Measurements from ENCODE around the gene GEN1.

Gene GEN1

DNA sequence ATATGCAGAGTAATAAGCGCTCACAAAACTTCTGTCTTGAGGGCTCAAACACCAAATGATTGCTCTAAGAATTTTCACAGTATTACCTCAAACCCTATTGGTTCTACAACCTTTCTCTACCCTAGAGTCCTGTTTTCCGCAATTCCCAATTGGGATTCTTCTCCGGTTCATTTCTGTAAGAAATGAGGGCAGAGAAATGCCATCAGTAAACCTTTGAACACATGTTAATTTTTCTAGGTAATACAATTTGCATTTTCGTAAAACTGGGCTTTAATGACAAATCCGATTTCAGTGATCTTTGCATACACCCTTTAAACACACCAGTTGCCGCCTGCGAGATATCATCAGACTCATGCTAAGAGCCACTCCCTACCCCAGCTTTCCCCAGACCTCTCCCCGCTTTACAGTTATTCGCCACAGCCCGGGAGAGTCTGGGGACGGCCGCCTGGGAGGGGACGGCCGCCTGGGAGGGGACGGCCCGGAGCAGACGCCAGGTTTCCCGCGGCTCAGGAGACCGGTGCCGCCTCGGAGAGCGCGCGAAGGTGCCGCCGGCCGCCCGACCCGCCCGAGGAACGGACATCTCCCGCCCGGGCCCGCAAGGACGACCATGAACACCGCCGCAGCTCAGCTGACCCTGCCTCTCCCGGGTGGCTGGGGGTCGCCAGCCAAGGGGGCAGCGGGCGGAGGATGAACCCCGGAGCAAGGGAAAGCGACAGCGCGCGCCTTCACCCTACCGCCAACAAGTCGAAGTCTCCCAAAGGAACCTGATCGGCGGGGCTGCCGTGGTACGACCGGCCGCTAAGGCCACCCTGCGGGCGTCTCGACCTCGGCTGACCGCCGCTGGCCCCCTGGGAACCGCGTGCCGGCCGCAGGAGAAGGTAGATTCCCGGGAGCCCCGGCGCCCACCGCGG lies 791 bp upstream of the GEN1 start:
- DNase-seq = peak; percentile 48

DNA sequence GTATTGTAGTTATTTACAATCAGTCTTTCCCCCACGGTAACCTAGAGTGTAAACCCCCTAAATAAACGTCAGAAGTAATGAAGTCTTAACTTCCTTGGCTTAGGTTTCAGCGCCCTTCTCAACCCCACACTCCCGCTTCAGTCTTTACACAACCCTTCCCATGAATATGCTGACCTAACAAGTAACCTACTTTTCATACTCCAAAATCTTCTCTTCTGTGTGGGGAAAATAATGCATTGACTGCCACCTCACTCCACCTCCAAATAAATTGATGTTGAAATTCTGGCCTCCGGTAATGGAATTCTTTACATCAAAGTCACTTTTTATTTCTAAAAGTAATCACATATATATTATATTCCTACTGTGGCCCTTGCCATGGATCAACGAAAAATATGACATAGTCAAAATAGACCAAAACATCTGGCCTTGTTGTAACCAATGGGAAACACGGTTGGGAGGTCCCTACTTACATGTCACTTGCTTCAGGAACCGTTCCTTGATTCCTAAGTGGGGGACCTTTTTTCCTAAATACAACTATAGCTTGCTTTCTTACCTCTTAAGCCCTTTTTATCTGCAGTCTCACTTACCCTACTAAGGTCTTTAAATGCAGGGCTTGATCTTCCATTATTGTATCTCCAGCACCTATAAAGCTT lies 961 bp downstream of the GEN1 start:
- DNase-seq = no peak

DNA sequence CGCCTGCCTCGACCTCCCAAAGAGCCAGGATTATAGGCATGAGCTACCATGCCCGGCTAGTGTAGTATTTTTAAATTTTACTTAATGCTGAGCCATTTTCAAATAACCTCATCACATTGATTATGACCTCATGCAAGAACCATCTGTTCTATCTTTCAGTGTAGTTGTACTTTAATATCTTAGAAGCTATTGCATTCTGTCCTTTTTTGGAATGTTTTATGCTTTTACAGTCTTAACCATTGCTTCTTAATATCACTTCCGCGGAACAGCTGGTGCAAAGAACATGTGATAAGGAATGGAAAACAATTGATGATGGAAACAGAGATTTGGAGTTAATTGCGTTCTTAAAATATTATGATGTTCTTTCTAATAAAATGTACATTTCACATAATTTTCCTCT lies 2.7 kb downstream of the GEN1 start:
- DNase-seq = no peak

DNA sequence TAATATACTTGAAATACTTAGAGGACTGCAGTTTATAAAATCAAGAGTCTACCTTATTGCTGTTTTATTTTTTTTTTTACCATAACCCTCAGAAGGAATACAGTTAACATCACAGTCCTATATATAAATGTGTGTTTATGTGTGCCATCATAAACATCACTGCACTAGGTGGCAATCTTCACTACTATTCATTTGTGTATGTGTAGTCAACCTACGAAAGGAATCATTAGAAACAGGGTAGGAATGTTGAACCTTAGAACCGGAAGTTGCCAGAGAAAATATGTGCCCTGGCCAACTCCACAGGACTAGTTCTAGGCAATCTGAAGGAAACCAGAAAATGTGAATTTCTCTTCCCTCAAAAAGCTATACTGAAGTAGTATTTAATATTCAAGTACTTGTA lies 3.4 kb downstream of the GEN1 start:
- DNase-seq = no peak

DNA sequence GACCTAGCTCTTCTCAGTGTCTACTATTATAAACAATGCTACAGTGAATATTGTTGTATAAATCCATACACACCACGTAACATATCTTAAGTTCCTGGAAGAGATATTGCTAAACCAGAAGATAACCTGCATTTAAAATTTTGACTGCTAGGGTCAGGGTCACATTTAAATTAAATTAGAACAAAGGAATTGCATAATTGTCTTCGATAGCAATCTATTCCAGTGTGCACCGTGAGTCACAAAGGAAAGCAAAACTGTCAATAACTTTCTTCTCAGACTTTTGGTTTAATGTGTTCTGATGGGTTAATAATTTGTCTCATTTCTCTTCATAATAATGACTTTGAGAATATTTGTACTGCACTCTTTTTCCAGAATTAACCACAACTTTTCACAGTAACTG lies 4.2 kb downstream of the GEN1 start:
- DNase-seq = no peak

DNA sequence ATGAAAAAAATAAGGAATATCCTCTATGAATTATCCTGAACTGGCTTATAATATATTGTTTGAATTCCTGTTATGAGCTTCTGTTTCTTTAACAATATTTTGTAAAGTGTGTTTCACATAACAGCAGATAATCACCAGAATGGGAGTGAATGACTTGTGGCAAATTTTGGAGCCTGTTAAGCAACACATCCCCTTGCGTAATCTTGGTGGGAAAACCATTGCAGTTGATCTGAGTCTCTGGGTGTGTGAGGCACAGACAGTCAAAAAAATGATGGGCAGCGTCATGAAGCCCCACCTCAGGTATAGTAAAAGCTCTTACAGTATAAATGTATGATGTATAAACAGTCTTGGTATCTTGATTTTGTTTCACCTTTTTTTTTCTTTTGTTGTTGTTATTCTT lies 5.9 kb downstream of the GEN1 start:
- DNase-seq = no peak

DNA sequence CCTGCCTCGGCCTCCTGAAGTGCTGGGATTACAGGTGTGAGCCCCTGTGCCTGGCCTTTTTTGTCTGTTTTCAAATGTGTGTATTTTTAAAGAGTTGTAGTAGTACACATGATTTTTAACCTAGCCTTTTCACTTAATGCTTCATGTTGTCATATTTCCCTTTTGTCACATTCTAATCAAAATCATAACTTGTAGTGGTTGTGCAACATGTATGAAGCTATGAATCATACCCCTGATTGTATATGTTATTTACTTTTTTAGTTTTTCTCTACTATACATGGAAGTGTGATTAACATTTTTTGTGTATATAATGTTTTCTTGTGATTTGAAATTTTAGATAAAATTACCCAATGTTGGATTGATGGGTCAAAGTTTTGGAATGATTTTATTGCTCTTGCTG lies 8.5 kb downstream of the GEN1 start:
- DNase-seq = no peak

DNA sequence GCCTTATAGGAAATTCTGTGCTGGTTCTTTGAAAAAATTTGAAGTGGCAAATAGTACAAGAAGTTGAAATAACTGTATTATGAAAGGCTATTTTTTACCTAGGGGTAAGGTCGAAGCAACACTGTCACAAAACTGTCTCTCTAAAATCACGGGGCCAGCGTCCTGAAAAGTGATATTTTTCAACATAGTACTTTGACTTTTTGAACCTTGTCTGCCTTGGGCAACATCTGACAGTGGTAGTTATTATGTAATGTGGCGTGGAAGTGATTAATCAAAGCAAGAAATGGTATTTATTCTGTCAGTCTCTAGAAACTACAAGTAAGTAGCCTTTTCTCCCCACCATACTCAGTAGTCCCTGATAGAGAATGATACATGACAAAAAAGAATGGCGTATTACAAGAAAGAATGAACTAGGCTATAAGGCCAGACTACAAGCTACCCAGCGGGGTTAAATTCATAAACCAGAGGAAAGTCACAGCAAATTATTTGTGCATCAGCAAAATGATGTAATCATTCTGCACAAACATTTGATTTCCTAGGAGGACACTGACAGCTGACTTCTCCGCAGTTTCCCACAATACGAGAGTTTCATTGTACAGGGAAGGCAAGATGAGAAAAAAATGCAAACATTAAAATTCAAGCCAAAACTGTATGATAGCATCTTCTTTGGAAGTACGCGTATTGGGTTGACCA lies 9.8 kb downstream of the GEN1 start:
- DNase-seq = no peak

DNA sequence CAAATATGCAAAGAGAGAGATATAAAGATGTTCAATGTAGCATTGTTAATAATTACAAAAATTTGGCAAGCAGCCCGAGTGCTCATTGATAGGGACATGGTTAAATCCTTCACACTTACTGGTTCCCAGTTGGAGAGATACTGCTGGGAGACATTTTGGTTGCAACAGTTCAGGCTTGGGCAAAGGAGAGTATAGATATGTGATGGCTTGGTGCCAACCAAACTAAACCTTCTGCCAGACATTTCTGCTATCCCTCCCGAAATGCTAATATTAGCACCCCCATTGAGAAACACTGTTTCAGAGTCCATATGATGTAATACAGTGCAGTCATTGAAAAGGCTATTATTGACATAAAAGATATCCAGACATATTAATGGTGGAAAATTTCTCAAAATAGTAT lies 11.5 kb downstream of the GEN1 start:
- DNase-seq = no peak

DNA sequence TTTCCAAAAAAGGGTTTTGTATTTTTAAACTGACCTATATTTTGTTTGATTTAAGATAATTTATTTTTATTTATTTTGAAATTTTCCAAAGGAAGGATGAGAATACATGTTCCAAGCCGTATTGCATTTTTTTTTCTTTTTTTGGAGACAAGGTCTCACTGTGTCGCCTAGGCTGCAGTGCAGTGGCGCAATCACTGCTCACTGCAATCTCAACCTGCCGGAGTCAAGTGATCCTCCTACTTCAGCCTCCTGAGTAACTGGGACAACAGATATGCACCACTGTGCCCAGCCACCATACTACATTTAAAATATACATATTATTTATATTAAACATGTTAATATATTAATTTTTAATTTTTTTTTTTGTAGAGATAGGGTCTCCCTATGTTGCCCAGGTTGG lies 15.0 kb downstream of the GEN1 start:
- no peak for DNase-seq

DNA sequence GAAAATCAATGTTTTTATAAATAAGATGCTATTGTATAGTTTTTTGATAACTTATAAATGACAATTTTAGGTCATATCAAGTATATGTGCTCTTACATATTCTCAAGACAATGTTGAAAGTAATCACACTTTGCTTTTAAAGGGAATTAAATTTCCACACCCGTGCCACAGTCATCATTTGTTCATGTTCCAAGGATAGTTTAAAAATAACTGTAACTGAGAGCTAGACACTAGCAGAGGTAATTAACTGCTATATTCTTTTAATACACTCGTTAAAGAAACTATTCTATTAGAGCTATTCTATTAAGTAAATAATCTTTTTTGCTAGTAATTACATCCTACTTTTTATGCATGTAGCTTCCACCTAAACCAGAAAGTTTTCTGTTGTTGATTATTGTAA lies 18.0 kb downstream of the GEN1 start:
- no peak for DNase-seq

DNA sequence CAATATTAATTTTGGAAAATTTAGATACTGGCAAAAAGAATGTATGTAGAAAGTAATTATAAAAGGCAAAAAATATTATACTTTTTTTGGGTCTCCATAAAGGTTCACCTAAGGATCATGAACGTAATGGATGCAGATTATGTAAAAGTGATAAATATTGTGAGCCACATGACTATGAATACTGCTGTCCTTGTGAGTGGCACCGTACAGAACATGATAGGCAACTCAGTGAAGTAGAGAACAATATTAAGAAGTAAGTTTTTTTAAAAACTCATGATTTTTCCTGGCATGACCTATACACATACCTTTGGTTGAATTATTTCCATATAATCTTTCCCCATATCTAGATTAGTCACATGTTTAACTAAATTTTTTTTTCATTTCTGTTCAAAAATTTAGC lies 18.6 kb downstream of the GEN1 start:
- no peak for DNase-seq

DNA sequence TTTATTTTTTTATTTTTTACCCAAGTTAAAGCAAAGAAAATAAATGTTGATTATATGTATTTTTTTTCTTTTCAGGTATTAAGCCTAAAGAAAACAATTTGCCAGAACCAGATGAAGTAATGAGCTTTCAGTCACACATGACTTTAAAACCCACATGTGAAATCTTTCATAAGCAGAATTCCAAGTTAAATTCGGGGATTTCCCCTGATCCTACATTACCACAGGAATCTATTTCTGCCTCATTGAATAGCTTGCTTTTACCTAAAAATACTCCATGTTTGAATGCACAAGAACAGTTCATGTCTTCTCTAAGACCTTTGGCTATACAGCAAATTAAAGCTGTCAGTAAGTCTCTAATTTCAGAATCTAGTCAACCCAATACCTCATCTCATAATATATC lies 26.6 kb downstream of the GEN1 start:
- no peak for DNase-seq

DNA sequence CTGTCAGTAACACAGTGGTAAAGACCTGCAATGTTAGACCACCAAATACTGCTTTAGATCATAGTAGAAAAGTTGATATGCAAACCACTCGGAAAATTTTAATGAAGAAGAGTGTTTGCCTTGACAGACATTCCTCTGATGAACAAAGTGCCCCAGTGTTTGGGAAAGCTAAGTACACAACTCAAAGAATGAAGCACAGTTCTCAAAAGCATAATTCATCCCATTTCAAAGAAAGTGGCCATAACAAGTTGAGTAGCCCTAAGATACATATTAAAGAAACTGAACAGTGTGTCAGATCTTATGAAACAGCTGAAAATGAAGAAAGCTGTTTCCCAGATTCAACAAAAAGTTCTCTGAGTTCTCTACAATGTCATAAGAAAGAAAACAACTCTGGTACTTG lies 27.5 kb downstream of the GEN1 start:
- no peak for DNase-seq

DNA sequence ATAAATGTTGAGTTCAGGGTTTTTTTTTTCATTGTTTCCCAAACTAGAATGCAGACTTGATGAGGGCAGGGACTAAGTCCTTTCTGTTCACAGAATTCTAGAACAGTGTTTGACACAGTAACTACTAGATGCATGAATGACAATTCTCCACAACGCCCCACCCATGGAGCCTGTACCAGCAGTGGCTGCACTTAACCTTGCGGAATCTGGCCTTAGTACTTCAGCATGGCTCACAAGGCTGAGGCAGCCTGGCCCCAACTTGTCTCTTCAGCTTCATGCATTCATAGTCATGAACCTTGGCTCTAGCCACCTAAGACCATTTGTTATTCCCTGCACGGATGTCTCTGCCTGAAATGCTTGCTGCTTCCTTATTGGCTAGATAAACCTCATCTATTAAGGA lies 32.8 kb downstream of the GEN1 start:
- DNase-seq = no peak

DNA sequence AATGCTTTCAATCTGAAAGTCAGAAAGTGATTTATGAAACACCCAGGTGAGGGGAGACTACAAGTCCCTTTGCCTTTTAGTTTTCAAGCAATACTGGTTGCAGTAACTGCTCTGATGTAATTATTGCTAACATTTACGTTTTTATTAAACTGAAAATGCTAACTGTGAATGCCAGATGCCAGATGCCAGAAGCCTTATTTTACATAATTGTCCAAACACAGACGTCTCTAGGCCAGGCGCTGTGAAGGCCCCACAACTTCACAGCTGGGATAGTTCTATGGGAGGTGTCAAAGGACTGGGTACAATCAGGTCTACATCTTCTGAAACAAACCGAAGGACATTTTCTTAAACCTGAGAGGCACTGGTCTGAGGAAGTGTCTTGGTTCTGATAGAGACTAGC lies 34.8 kb downstream of the GEN1 start:
- no peak for DNase-seq

DNA sequence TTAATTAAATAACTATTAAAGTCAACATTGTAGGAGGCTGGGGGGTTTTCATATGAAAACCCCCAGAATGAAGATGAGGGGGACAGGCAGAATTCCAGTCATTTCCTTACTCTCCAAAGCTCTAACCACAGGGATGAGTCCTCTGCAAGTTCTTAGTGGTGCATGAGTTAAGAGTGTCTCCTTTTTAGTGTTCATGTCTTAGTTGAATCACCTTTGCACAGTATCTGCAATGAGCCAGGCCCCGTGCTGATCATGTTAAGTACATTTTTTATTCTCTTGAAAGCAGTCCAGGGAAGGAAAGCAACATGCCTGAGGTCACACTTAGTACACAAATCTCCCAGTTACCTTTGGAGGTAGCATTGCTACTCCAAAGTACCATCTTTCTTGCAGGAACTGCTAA lies 36.6 kb downstream of the GEN1 start:
- no peak for DNase-seq

DNA sequence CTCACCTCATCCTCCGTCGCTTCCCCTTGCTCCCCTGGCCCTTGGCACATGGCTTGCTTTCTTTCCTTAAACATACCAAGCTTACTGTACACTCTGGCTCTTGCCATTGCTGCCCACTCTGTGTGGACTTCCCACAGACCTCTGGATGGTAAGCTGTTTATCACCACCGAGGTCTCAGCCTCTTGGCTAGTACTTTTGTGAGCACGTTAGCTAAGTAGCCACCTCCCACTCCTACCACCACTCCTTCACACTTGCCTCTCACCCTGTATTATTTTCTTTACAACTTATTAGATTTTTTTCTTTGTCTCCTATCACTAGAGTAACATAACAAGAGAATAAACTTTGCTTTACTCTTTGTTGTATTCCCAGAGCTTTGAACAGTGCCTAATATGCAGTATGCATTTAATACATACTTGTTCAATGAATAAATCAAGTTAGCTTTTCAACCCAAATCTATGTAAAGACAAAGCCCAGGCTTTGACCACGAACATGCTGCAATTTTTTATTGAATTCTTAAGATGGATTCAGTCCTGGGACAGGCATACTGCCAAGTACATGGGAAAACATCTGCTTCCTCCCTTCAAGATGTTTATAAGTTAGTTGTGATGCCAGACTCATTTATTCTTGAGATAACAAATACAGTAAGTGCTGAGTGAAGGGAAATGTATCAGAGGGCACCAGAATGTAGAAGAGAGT lies 37.3 kb downstream of the GEN1 start:
- DNase-seq = no peak

DNA sequence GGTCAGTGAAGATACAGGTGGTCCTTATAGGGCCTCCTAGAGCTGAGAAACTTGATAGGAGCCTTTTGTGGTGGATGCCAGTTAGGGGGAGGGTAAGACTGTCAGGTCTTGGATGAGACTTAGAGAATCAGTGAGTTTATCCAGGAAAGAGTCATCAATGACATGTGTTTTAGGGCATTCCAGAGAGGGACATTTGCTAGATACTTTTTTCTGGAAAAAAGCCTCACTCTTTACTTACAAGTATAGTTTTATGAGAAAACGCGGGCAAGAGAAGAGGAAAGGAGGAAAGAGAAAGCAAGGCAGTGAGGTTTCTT lies 37.8 kb downstream of the GEN1 start:
- DNase-seq = no peak

DNA sequence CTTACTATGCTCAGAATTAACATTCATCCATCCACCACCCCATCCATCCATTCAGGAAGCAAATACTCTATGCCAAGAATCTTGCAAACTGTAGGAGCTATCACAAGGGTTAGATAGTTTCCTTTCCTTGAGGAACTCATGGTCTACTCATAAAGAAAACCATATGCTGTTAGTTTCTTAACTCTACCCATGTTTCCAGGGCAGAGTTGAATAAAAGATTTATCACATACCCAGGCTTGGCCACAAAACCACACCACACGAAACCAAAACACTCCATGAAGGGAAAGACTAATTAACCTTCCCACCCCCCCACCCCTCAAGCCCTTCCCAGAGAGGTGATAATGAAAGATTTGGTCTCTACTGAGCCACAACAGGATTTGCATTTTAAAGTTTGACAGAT lies 38.6 kb downstream of the GEN1 start:
- DNase-seq = no peak

DNA sequence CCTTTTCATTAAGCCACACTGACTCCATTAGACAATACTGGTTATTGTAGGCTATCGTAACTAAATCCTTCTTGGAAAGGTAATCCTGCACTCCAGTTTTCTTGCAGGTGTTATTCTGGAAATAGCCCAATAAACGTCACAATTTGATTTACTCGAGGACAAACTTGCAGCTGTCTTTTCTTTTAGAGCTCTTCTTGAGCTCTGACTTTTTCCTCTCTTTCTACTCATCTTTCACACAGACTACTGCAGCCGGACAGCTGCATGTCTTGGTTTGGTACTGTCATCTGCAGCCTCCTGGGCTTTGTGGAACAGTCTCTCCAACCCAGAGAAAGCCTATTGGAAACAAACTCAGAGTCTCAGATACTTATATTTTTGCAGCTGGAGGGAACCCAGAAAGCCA lies 39.4 kb downstream of the GEN1 start:
- no peak for DNase-seq

DNA sequence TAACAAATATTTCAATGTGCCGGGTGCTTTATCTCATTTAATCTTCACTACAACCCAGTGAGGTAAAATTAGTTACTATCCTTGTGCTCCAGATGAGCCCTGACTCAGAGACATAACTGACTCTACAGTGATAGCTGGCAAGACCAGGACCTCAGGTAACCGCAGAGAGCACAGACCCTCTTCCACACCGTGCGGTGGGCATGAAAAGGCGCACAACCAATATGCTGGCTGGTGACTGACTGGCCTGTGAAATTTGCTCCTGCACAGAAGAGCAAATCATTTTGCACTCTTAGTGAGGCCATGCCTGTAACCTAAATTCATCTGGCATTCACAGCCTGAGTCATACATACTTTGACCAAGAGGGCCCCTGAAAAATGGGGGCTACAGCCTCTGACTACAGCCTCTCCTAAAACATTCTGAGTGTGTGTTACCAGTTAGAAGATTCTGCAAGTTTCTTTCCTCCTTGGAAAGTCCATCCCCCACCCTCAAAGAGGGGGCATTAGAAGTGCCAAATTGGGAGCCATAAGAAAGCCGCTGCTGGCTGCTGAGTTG lies 39.9 kb downstream of the GEN1 start:
- no peak for DNase-seq

DNA sequence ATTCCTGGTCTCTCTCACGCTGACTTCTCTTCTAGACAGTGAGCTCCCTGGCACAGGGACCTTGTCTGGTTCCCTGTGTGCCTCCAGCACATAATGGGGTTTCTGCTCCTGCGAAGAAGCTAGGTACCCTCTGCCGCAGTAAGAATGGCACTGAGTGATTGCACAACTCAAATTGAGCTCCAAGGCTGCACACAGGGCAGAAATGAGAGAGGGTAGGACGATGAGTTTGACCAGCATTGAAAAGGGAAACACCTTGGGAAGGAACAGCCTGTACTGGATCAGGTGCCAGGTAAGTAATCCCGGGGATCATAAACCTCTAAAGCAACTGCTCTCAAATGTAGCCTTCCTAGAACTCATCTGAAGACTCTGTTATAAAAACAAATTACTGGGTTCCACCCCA lies 41.4 kb downstream of the GEN1 start:
- no peak for DNase-seq
